ENCODE results near the gene TRPM1.

GRCh38 chr15:30978328-30978727 lies 123.2 kb downstream of the TRPM1 start:
- TF ChIP-seq CTCF (IDR thresholded peaks at IDR 0.05; ENCODE audit: insufficient read depth, low read depth, low read length) (no peak), EZH2 (IDR thresholded peaks at IDR 0.05; ENCODE audit: insufficient read depth, low read length) (no peak)

All from astrocyte (in vitro differentiated cells and primary cell).